Activated CD8-positive, alpha-beta memory T cell treated with anti-CD3 and anti-CD28 coated beads for 48 hours (primary cell): Measurements from ENCODE around the gene ATF5.
"Not testable (repeated sequence)": the region's sequence is repeated elsewhere in the genome, so short reads cannot be mapped to it uniquely, and the experiment has no call there.

ENCODE experiments used
- DNase-seq, 3 experiments: peaks; one replicate each; pipeline ENCODE4 v3.0.0-alpha.2; 2020; ENCODE audit warnings: low read depth in 2 of 3, low spot score in 2 of 3

The ATF5 gene

DNA sequence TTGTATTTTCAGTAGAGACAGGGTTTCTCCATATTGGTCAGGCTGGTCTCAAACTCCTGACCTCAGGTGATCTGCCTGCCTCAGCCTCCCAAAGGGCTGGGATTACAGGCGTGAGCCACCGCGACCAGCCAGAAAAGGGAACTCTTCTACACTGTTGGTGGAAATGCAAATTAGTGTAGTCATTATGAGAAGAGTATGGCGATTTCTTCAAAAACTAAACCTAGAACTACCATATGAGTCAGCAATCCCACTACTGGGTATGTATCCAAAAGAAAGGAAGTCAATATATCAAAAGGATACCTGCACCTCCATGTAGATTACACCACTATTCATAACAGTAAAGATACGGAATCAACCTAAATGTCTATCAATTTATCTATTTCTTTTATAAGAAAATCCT is 15.6 kb downstream of the ATF5 start:
- DNase-seq = not testable (repeated sequence)

DNA sequence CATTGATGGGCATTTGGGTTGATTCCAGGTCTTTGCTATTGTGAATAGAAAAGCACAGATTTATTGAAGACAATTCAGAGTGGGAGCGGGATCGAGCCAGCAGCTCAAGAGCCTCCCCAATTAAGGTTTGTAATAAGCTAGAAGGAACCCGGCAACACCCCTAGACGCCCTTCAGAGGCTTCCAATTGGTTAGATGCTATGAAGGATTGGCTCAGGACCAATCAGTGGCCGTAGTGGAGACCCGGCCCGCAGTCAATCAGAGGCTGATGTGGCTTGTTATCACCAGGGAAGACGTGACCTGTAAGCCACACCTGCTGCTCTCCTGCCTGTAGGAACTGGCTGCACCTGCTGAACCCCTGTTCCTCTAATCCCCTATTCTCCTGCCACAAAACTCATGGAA is 17.4 kb downstream of the ATF5 start:
- DNase-seq = no peak

- no peak for DNase-seq
Observed at GRCh38 chr19:49949742-49950589, 21.0 kb downstream of the ATF5 start.

DNA sequence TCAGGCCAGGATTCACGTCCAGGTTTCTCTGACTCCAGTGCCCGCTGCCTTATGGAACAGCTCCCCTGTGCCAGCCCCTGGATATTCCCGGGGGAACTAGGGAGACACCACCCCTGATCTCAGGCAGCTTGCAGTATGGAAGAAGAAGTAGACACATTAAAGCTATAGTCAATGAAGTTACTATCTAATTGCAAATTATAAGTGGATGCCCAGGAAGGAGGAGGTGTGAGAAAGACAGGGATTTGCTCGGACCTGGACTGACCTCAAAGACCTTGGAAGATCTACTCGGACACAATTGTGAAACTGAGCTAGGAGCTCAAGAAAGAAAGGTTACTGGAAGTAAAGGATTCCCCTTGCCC is 21.6 kb downstream of the ATF5 start:
- no peak for DNase-seq

GRCh38 chr19:49950956-49951526 is 22.0 kb downstream of the ATF5 start:
- DNase-seq = no peak

DNA sequence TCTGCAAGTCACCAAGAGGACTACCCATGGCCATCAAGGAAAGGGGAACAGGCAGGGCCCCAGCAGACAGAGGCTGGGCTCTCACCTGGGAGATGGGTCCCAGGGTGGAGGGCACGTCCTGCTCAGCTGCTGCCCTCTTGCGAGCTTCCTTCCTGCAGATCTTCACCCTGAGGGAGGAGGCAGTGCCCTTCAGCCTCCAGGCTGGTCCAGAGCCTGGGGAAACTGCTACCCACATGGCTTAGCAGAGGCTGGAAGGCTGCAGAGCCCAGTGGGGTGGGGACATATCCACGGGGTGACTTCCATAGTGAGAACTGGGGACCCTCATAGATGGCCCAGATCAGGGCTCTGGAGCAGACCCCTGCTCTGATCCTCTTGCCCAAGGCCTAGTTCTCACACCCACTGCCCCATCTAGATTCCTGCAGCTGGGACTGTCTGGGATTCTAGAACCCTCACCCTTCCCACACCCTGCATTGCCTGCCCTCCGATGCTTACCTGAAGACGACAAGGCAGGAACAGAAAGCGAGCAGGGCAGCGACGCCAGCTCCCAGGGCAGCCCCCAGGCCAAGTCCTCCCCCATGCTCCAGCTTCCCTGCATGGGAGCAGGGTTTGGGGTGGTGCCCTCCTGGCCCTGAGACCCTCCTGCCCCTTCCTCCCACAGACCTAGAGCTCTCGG is 22.9 kb downstream of the ATF5 start:
- DNase-seq = no peak

GRCh38 chr19:49952479-49952836 is 23.5 kb downstream of the ATF5 start:
- no peak for DNase-seq

DNA sequence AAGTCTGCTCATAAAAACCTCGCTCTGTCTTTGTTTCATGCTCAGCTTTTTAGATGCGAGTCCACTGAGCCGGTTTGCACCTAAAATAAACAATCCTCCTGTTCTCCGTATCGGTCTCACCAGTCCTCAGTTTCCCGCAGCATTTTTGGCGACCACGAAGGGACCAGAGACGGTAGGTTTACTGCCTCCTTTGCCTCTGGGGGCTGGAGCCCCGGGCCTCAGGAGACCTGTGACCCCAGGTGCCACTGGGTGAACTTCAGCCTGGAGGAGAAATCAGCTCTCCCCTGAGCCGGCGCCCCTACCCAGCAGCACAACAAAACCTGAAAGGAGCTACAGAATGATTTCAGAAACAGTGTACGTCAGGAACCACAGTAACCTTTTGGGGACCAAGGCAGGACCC is 23.9 kb downstream of the ATF5 start:
- DNase-seq = no peak

- no peak for DNase-seq
Observed at GRCh38 chr19:49953416-49953815, 24.4 kb downstream of the ATF5 start.

GRCh38 chr19:49954092-49954829 is 25.3 kb downstream of the ATF5 start:
- no peak for DNase-seq

DNA sequence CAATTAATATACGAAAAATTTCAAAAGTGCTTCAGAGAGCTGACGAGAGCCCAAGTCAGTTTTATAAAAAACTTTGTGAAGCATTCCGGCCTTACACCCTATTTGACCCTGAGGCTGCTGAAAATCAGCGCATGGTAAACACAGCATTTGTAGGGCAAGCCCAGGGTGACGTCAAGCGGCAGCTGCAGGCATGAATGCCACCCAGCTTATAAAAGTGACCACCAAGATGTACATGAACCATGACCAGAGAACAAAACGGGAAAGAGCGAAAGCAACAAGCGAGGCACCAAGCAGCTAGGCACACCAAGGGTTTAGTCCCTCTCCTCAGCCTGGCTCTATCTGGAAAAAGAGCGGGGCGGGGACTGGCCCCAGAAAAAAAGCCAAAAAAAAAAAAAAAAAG is 25.9 kb downstream of the ATF5 start:
- DNase-seq = no peak

DNA sequence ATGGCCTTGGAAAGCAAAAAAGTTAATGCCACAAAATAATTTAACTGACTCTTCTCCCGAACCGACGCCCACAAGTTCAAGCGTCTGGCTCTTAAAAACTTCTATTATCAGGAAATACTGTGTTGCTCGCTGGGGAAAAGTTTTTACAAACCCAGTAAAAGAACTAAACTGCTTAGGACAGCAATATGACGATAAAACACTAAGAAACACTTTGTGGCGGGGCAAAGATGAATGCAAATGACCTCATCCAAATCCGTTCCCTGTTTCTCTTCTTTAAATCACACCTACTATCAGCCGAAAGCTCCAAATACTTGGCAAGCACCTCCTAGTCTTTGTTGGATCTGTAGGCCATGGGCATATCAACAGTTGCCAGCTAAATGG is 27.1 kb downstream of the ATF5 start:
- DNase-seq = no peak

- DNase-seq = no peak
Observed at GRCh38 chr19:49957262-49957915, 28.4 kb downstream of the ATF5 start.

- not testable (repeated sequence) for DNase-seq
Observed at GRCh38 chr19:49958144-49958543, 29.1 kb downstream of the ATF5 start.

- not testable (repeated sequence) for DNase-seq
Observed at GRCh38 chr19:49958596-49958995, 29.6 kb downstream of the ATF5 start.

GRCh38 chr19:49959892-49960291 is 30.9 kb downstream of the ATF5 start:
- DNase-seq = not testable (repeated sequence)

DNA sequence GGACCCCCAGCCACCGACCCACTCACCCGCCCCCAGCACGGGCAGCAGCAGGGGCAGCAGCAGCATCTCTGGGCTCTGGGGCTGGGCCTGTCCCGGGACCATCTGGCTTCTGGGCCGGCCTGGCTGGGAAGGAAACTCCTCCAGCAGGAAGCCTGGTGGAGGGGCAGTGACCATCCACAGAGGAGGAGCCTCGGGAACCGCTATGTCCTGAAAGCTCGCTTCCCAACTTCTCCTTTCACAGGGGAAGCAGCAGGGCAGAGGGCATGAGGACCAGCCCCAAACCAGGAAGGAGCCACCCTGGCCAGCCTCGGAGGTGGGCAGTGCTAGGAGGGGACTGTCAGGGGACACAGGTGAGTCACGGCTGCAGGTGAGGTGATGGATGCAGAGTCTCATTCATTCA is 32.0 kb downstream of the ATF5 start, which contains the start of gene SIGLEC11:
TSS of gene SIGLEC11 (minus strand) at position 193 of the 400 bp plus-strand sequence. CDS start at position 102, 91 bp downstream.
- DNase-seq = not testable (repeated sequence)

DNA sequence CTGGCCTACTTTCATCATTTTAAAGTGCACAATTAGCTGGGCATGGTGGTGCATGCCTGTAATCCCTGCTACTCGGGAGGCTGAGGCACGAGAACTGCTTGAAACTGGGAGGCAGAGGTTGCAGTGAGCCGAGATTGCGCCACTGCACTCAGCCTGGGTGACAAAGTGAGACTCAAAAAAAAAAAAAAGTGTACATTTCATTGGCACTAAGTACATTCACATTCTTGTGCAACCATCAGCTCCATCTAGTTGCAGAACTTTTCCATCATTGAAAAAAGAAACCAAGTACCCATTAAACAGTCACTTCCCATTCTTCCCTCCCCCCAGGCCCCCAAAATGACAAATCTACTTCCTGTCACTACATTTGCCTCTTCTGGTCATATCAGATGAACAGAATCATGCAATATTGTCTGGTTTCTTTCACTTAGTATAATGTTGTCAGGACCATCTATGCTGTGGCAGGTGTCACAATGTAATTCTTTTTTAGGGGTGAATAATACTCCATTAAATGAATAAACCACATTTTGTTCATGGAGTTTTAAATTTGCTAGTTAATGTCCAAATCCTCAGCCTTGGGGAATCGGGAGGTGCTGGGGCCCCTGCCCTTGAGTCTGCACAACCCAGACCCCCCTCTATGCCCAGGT is 39.4 kb downstream of the ATF5 start:
- DNase-seq = no peak

DNA sequence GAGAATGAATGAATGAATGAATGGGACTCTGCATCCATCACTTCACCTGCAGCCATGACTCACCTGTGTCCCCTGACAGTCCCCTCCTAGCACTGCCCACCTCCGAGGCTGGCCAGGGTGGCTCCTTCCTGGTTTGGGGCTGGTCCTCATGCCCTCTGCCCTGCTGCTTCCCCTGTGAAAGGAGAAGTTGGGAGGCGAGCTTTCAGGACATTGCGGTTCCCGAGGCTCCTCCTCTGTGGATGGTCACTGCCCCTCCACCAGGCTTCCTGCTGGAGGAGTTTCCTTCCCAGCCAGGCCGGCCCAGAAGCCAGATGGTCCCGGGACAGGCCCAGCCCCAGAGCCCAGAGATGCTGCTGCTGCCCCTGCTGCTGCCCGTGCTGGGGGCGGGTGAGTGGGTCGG is 40.4 kb downstream of the ATF5 start:
- not testable (repeated sequence) for DNase-seq

- DNase-seq = no peak
Observed at GRCh38 chr19:49971991-49972411, 43.0 kb downstream of the ATF5 start.

DNA sequence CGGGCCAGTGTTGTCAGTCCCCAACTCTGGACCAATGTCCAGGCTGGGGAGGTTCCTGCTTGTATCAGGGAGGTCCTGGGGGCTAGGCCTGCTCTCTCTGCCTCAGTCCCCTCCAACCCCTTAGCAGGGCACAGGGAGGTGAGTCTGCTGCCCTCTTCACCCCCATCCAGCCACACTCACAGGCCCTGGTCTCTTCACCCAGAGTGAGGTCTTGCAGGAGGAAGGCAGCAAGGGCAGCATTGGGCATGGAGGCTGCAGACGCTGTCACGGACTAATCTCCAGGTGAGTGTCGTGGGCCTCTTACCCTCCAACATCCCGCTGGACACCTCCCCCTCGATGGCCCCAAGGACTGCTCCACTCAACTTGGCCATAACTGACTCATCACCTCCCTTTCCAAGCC is 43.8 kb downstream of the ATF5 start:
- DNase-seq = no peak
